ENCODE data around the gene WNK1.

WNK1 gene

GRCh38 chr12:725076-725475 lies 27.3 kb upstream of the WNK1 start:
- no peak overlapping the region for H3K4me3 ChIP-seq (replicated peaks; ENCODE audit: low read depth, low read length)
- TF ChIP-seq CTCF (IDR thresholded peaks at IDR 0.05; ENCODE audit: insufficient read depth, low read length, poor library complexity, severe bottlenecking): no peak
- H3K36me3 ChIP-seq (ENCODE audit: control insufficient read depth, insufficient read depth, low read length): no peaks in the 10 kb centered on the region
- DNase-seq (ENCODE audit: extremely low read depth, insufficient read length): no peak
- H3K27me3 ChIP-seq (replicated peaks; ENCODE audit: control insufficient read depth, insufficient read depth, low read length): no peaks in the 10 kb centered on the region

- no peak for DNase-seq (ENCODE audit: extremely low read depth, insufficient read length)
- Histone ChIP-seq H3K27me3 (replicated peaks; ENCODE audit: control insufficient read depth, insufficient read depth, low read length) (no peaks in the 10 kb centered on the region), H3K36me3 (ENCODE audit: control insufficient read depth, insufficient read depth, low read length) (no peaks in the 10 kb centered on the region), H3K4me3 (replicated peaks; ENCODE audit: low read depth, low read length) (no peak overlapping the region)
- TF ChIP-seq CTCF (IDR thresholded peaks at IDR 0.05; ENCODE audit: insufficient read depth, low read length, poor library complexity, severe bottlenecking): no peak
Observed at GRCh38 chr12:726281-727140, 25.9 kb upstream of the WNK1 start.

GRCh38 chr12:727321-727720 lies 25.1 kb upstream of the WNK1 start:
- Histone ChIP-seq H3K36me3 (ENCODE audit: control insufficient read depth, insufficient read depth, low read length) (no peaks in the 10 kb centered on the region), H3K27me3 (replicated peaks; ENCODE audit: control insufficient read depth, insufficient read depth, low read length) (no peaks in the 10 kb centered on the region), H3K4me3 (replicated peaks; ENCODE audit: low read depth, low read length) (no peak overlapping the region)
- no peak for TF ChIP-seq CTCF (IDR thresholded peaks at IDR 0.05; ENCODE audit: insufficient read depth, low read length, poor library complexity, severe bottlenecking)
- no peak for DNase-seq (ENCODE audit: extremely low read depth, insufficient read length)

GRCh38 chr12:728781-729180 lies 23.6 kb upstream of the WNK1 start:
- H3K27me3 ChIP-seq (replicated peaks; ENCODE audit: control insufficient read depth, insufficient read depth, low read length): no peaks in the 10 kb centered on the region
- no peak for TF ChIP-seq CTCF (IDR thresholded peaks at IDR 0.05; ENCODE audit: insufficient read depth, low read length, poor library complexity, severe bottlenecking)
- H3K36me3 ChIP-seq (ENCODE audit: control insufficient read depth, insufficient read depth, low read length): no peaks in the 10 kb centered on the region
- DNase-seq (ENCODE audit: extremely low read depth, insufficient read length): no peak
- no peak overlapping the region for H3K4me3 ChIP-seq (replicated peaks; ENCODE audit: low read depth, low read length)

- no peak for TF ChIP-seq CTCF (IDR thresholded peaks at IDR 0.05; ENCODE audit: insufficient read depth, low read length, poor library complexity, severe bottlenecking)
- Histone ChIP-seq H3K36me3 (ENCODE audit: control insufficient read depth, insufficient read depth, low read length) (no peaks in the 10 kb centered on the region), H3K4me3 (replicated peaks; ENCODE audit: low read depth, low read length) (no peak overlapping the region), H3K27me3 (replicated peaks; ENCODE audit: control insufficient read depth, insufficient read depth, low read length) (no peaks in the 10 kb centered on the region)
- DNase-seq (ENCODE audit: extremely low read depth, insufficient read length): no peak
Observed at GRCh38 chr12:729221-729620, 23.2 kb upstream of the WNK1 start.
